ENCODE measurements around the gene CSNK2B.

Gene CSNK2B

GRCh38 chr6:31639043-31639442 lies 26.8 kb upstream of the CSNK2B start:
- no peak for DNase-seq

GRCh38 chr6:31639449-31639861 lies 26.4 kb upstream of the CSNK2B start:
- no peak for DNase-seq

GRCh38 chr6:31640612-31641011 lies 25.3 kb upstream of the CSNK2B start:
- DNase-seq: no peak

GRCh38 chr6:31641370-31641769 lies 24.5 kb upstream of the CSNK2B start:
- DNase-seq: no peak

- no peak for DNase-seq
Observed at GRCh38 chr6:31642798-31643570, 22.9 kb upstream of the CSNK2B start.

GRCh38 chr6:31643818-31644454 lies 21.9 kb upstream of the CSNK2B start:
- DNase-seq: no peak

- DNase-seq: no peak
Observed at GRCh38 chr6:31645325-31645724, 20.6 kb upstream of the CSNK2B start.

GRCh38 chr6:31651602-31652191 lies 14.2 kb upstream of the CSNK2B start:
- no peak for DNase-seq

GRCh38 chr6:31652925-31653724 lies 12.8 kb upstream of the CSNK2B start:
- peak; percentile 82 for DNase-seq

GRCh38 chr6:31654574-31655348 lies 11.1 kb upstream of the CSNK2B start:
- no peak for DNase-seq

- no peak for DNase-seq
Observed at GRCh38 chr6:31655349-31656237, 10.3 kb upstream of the CSNK2B start, which contains the start of gene APOM. APOM (plus strand) TSS chr6:31655894; CDS start chr6:31655967, 73 bp downstream.

GRCh38 chr6:31657406-31658157 lies 8.3 kb upstream of the CSNK2B start:
- no peak for DNase-seq

- DNase-seq: no peak
Observed at GRCh38 chr6:31658158-31658688, 7.7 kb upstream of the CSNK2B start.

GRCh38 chr6:31658983-31659648 lies 6.8 kb upstream of the CSNK2B start:
- DNase-seq: no peak

GRCh38 chr6:31659649-31660380 lies 6.1 kb upstream of the CSNK2B start:
- no peak for DNase-seq

- peak; percentile 72 for DNase-seq
Observed at GRCh38 chr6:31660381-31661261, 5.3 kb upstream of the CSNK2B start, which contains the start of gene C6orf47. C6orf47 (minus strand) TSS chr6:31660778; CDS start chr6:31659947, 831 bp downstream.

- no peak for DNase-seq
Observed at GRCh38 chr6:31661262-31662123, 4.4 kb upstream of the CSNK2B start.

All from activated naive CD4-positive, alpha-beta T cell treated with anti-CD3 and anti-CD28 coated beads, Interleukin-2, amount 50 U/mL, for 16 hours (primary cell).